Keratinocyte (primary cell): ENCODE results near the gene OVOL2. TPM values are rescaled to one million over a fixed set of nuclear protein-coding genes. Genes with fewer than 3 reads are reported as not detected.

Experiments used
- DNase-seq: peaks from one replicate; pipeline ENCODE4 v3.0.0-alpha.2; 2011; ENCODE audit warnings: low read depth, missing footprints, low spot score
- FAIRE-seq: peaks from 2 replicates; lab custom pipeline; 2011; peaks lifted over from hg19 to GRCh38; lab: Jason Lieb, UNC
- H2AFZ ChIP-seq: 2 replicates; pipeline ENCODE4 v1.6.0; 2012; ENCODE audit warnings: low read length, control low read depth, inconsistent platforms; ENCODE audit not compliant: control insufficient read depth
- H3K27ac ChIP-seq: 2 replicates; pipeline ENCODE4 v1.5.1; 2011; ENCODE audit warnings: low read length; ENCODE audit not compliant: control insufficient read depth, insufficient read depth
- H3K27me3 ChIP-seq: 3 replicates; pipeline ENCODE4 v1.6.0; 2011; ENCODE audit warnings: low read length; ENCODE audit not compliant: control insufficient read depth, insufficient read depth; ENCODE audit errors: extremely low read depth
- H3K36me3 ChIP-seq, 2 experiments: 2 replicates in 1 of 2; 3 replicates in 1 of 2; pipeline ENCODE4 v1.5.1; 2011; ENCODE audit warnings: low read length in 2 of 2, mild to moderate bottlenecking in 1 of 2; ENCODE audit not compliant: control insufficient read depth in 2 of 2, insufficient read depth in 2 of 2; ENCODE audit errors: extremely low read depth in 1 of 2
- H3K4me1 ChIP-seq: 3 replicates; pipeline ENCODE4 v1.5.1; 2011; ENCODE audit warnings: low read length; ENCODE audit not compliant: control insufficient read depth, insufficient read depth; ENCODE audit errors: extremely low read depth
- H3K4me2 ChIP-seq: 3 replicates; pipeline ENCODE4 v1.6.0; 2011; ENCODE audit warnings: low read depth, low read length; ENCODE audit not compliant: control insufficient read depth, insufficient read depth; ENCODE audit errors: extremely low read depth
- H3K4me3 ChIP-seq, 3 experiments: fragments of 200-600 bp in 1 of 3; sonication (generic) in 1 of 3; 2 replicates in 2 of 3; 3 replicates in 1 of 3; pipeline ENCODE4 v1.5.1; 2011 to 2016; ENCODE audit warnings: low read length in 3 of 3, mild to moderate bottlenecking in 3 of 3, control low read depth in 2 of 3, inconsistent platforms in 1 of 3, low read depth in 1 of 3, mixed read lengths in 1 of 3, mixed run types in 1 of 3, moderate library complexity in 1 of 3; ENCODE audit not compliant: control insufficient read depth in 2 of 3, insufficient read depth in 2 of 3; ENCODE audit errors: extremely low read depth in 1 of 3
- H3K79me2 ChIP-seq: 2 replicates; pipeline ENCODE4 v1.6.0; 2012; ENCODE audit warnings: low read length; ENCODE audit not compliant: control insufficient read depth, insufficient read depth
- H3K9ac ChIP-seq: 3 replicates; pipeline ENCODE4 v1.6.0; 2011; ENCODE audit warnings: low read length; ENCODE audit not compliant: control insufficient read depth, insufficient read depth; ENCODE audit errors: extremely low read depth
- H3K9me1 ChIP-seq: 3 replicates; pipeline ENCODE4 v1.6.0; 2011; ENCODE audit warnings: low read length; ENCODE audit not compliant: control insufficient read depth, insufficient read depth; ENCODE audit errors: extremely low read depth
- H3K9me3 ChIP-seq: 2 replicates; pipeline ENCODE4 v1.5.1; 2012; ENCODE audit warnings: low read depth, low read length; ENCODE audit not compliant: control insufficient read depth
- H4K20me1 ChIP-seq: 3 replicates; pipeline ENCODE4 v1.6.0; 2011; ENCODE audit warnings: low read length; ENCODE audit not compliant: control insufficient read depth, insufficient read depth; ENCODE audit errors: extremely low read depth
- EZH2 ChIP-seq: IDR thresholded peaks from one replicate; pipeline ENCODE4 v1.6.1; 2012; ENCODE audit warnings: inconsistent platforms, mild to moderate bottlenecking, low read length, moderate library complexity
- dilution Hi-C: fragments of 300-500 bp; cut with MboI; formaldehyde crosslinking; loops from one replicate; pipeline ENCODE4 v1.7.0; 2020; ENCODE audit warnings: low sequenced_read_pairs; ENCODE audit not compliant: extremely low pct_ligation_motif_present
- polyA plus RNA-seq, 5 experiments: library from polyadenylated mRNA; depleted of rRNA in 3 of 5; stranded (reverse) in 3 of 5; stranded (forward) in 1 of 5; unstranded in 1 of 5; fragments of >200 nt; gene quantifications; 1 replicate in 1 of 5; 2 replicates in 3 of 5; 3 replicates in 1 of 5; pipeline versions ENCODE4 v1.2.1 to v1.2.3, GENCODE V29; 2011 to 2012; ENCODE audit warnings: missing spikeins in 2 of 5, low read depth in 1 of 5, low replicate concordance in 1 of 5
- TF ChIP-seq, protein P1 (sequence below), 3 experiments: IDR thresholded peaks in 1 of 3; conservative IDR thresholded peaks in 1 of 3; optimal IDR thresholded peaks in 1 of 3; 2 replicates in 2 of 3; 3 replicates in 1 of 3; pipeline versions ENCODE3 to v1.5.1; 2011; ENCODE audit warnings: low read length in 3 of 3, mild to moderate bottlenecking in 3 of 3, moderate library complexity in 2 of 3, control low read depth in 1 of 3, inconsistent platforms in 1 of 3; ENCODE audit not compliant: insufficient read depth in 2 of 3; ENCODE audit errors: extremely low read depth in 1 of 3

The OVOL2 gene
- polyA plus RNA-seq, 1 donor (not counting 4 experiments of a cell fraction or from before 2014, with no cell fraction given) = 4.3 TPM

DNA sequence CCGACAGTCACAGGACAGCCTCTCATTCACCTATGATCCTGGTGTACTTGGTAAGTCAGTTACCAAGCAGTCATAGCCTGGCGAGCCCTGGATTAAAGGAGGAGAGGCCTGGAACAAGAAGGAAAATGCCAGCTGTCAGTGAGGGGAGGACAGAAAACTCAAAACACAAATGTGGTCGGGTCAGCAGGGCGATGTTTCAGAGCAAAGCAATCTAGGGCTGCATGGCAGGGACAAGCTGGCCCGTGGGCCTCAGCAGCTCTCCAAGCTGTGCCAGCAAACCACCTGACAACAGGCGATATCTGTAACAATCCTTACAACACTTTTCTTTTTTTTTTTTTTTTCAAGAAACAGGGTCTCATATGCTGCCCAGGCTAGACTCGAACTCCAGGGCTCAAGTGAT lies 48.6 kb downstream of the OVOL2 start:
- no peaks in the 10 kb centered on the region for H3K9me1 ChIP-seq
- no peak for FAIRE-seq
- H3K79me2 ChIP-seq = no peaks in the 10 kb centered on the region
- H3K9me3 ChIP-seq = no peaks in the 10 kb centered on the region
- no peak overlapping the region for H3K4me3 ChIP-seq
- TF ChIP-seq, protein P1, sequence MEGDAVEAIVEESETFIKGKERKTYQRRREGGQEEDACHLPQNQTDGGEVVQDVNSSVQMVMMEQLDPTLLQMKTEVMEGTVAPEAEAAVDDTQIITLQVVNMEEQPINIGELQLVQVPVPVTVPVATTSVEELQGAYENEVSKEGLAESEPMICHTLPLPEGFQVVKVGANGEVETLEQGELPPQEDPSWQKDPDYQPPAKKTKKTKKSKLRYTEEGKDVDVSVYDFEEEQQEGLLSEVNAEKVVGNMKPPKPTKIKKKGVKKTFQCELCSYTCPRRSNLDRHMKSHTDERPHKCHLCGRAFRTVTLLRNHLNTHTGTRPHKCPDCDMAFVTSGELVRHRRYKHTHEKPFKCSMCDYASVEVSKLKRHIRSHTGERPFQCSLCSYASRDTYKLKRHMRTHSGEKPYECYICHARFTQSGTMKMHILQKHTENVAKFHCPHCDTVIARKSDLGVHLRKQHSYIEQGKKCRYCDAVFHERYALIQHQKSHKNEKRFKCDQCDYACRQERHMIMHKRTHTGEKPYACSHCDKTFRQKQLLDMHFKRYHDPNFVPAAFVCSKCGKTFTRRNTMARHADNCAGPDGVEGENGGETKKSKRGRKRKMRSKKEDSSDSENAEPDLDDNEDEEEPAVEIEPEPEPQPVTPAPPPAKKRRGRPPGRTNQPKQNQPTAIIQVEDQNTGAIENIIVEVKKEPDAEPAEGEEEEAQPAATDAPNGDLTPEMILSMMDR (optimal IDR thresholded peaks at IDR 0.05 in 1 of 3, IDR thresholded peaks at IDR 0.05 in 1 of 3, conservative IDR thresholded peaks at IDR 0.05 in 1 of 3; ENCODE audit: extremely low read depth in 1 of 3, insufficient read depth in 2 of 3, low read length in 3 of 3) = no peak
- TF ChIP-seq EZH2 = no peak
- H4K20me1 ChIP-seq = no peaks in the 10 kb centered on the region
- H2AFZ ChIP-seq = no peak overlapping the region
- no peak overlapping the region for H3K4me2 ChIP-seq
- DNase-seq = no peak
- H3K9ac ChIP-seq = no peak overlapping the region
- no peak overlapping the region for H3K27ac ChIP-seq
- no peaks in the 10 kb centered on the region for H3K27me3 ChIP-seq
- dilution Hi-C loops = no loop called here
- H3K4me1 ChIP-seq = no peaks in the 10 kb centered on the region
- no peaks in the 10 kb centered on the region for H3K36me3 ChIP-seq

DNA sequence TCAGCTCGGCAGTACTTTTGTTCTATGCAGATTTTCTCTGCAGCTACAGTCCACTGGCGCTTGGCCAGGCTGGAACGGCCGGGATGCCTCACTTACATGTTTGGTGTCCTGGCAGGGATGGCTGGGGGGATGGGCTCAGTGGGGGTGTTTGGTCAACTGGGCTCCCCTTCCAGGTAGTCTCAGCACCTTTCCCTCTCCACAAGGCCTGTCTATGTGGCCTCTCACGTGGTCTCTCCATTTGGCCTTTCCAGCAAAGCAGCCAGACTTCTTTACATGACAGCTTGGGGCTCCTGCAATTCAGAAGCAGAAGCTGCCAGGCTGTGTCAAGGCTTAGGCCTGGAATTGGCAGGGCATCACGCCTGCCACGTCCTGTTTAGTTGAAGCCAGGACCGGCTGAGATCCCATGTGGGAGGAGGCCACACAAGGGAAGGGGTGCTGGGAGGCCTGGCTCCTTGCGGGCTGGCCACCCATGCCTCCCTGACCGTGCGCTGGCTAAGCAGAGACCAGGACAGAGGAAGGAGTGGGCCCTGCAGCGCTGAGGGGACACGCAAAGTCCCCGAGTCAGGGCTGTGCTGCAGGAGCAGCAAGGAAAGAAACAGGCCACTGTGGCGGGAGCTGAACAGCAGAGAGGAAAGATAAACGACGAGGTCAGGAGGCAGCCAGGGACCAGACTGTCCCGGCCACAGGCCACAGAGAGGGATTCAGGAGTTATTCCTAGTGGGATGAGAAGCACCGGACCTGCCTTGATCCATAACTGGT lies 50.0 kb downstream of the OVOL2 start:
- no peaks in the 10 kb centered on the region for H4K20me1 ChIP-seq
- no peaks in the 10 kb centered on the region for H3K4me1 ChIP-seq
- H3K27ac ChIP-seq = no peak overlapping the region
- H3K36me3 ChIP-seq = no peaks in the 10 kb centered on the region
- FAIRE-seq (no peak), DNase-seq (no peak)
- dilution Hi-C loops = no loop called here
- no peaks in the 10 kb centered on the region for H3K9me3 ChIP-seq
- no peaks in the 10 kb centered on the region for H3K27me3 ChIP-seq
- no peaks in the 10 kb centered on the region for H3K79me2 ChIP-seq
- TF ChIP-seq, protein P1 (optimal IDR thresholded peaks at IDR 0.05 in 1 of 3, IDR thresholded peaks at IDR 0.05 in 1 of 3, conservative IDR thresholded peaks at IDR 0.05 in 1 of 3; ENCODE audit: extremely low read depth in 1 of 3, insufficient read depth in 2 of 3, low read length in 3 of 3) = no peak
- TF ChIP-seq EZH2 = no peak
- no peaks in the 10 kb centered on the region for H3K9me1 ChIP-seq
- H3K9ac ChIP-seq = no peak overlapping the region
- H3K4me2 ChIP-seq = no peak overlapping the region
- no peak overlapping the region for H3K4me3 ChIP-seq
- H2AFZ ChIP-seq = no peak overlapping the region
